ENCODE measurements around the gene EGF.

Gene EGF

GRCh38 chr4:109912706-109913595 lies at the start of gene EGF:
Gene EGF, plus strand, starts transcription at chr4:109912883. Its CDS starts 453 bp downstream, at chr4:109913336.
- no peaks in the 10 kb centered on the region for H3K36me3 ChIP-seq (replicated peaks)
- no peak within 1 kb of the TSS for H3K4me3 ChIP-seq (ENCODE audit: low read depth, low read length)
- H3K27me3 ChIP-seq (replicated peaks) = no peaks in the 10 kb centered on the region
- in situ Hi-C loops (cut with HindIII; ENCODE audit: low pct_ligation_motif_present, low sequenced_read_pairs) = no loop called here
- peak; percentile 33 for DNase-seq
- no peak within 1 kb of the TSS for H3K27ac ChIP-seq
- TF ChIP-seq CTCF (IDR thresholded peaks at IDR 0.05; ENCODE audit: low read depth, low read length, missing control alignments) = no peak

- Histone ChIP-seq H3K36me3 (replicated peaks) (no peaks in the 10 kb centered on the region), H3K27ac (no peak overlapping the region), H3K4me3 (ENCODE audit: low read depth, low read length) (no peak overlapping the region), H3K27me3 (replicated peaks) (no peaks in the 10 kb centered on the region)
- TF ChIP-seq CTCF (IDR thresholded peaks at IDR 0.05; ENCODE audit: low read depth, low read length, missing control alignments) = peak; percentile 21
- in situ Hi-C loops (cut with HindIII; ENCODE audit: low pct_ligation_motif_present, low sequenced_read_pairs) = no loop called here
- DNase-seq = no peak
Observed at GRCh38 chr4:109864134-109864533, 48.5 kb upstream of the EGF start.

DNA sequence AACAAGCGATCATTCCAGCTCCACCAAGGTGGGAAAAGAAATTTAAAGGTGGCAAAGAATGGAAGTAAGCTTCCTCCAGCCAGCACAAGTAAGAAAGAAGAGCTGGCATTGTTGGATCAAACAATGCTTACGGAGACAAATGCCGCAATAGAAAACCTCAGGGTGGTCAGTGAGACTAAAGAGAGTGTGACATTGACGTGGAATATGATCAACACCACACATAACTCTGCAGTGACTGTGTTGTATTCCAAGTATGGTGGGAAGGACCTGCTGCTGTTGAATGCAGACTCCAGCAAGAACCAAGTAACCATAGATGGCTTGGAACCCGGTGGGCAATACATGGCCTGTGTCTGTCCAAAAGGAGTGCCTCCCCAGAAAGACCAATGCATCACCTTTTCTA lies 42.6 kb upstream of the EGF start:
- no peak overlapping the region for H3K27ac ChIP-seq
- in situ Hi-C loops (cut with HindIII; ENCODE audit: low pct_ligation_motif_present, low sequenced_read_pairs) = no loop called here
- no peak overlapping the region for H3K4me3 ChIP-seq (ENCODE audit: low read depth, low read length)
- H3K36me3 ChIP-seq (replicated peaks) = no peaks in the 10 kb centered on the region
- no peak for TF ChIP-seq CTCF (IDR thresholded peaks at IDR 0.05; ENCODE audit: low read depth, low read length, missing control alignments)
- H3K27me3 ChIP-seq (replicated peaks) = no peaks in the 10 kb centered on the region
- DNase-seq = no peak

GRCh38 chr4:109872065-109872464 lies 40.6 kb upstream of the EGF start:
- in situ Hi-C loops (cut with HindIII; ENCODE audit: low pct_ligation_motif_present, low sequenced_read_pairs) = no loop called here
- no peaks in the 10 kb centered on the region for H3K36me3 ChIP-seq (replicated peaks)
- TF ChIP-seq CTCF (IDR thresholded peaks at IDR 0.05; ENCODE audit: low read depth, low read length, missing control alignments) = no peak

GRCh38 chr4:109872950-109873656 lies 39.6 kb upstream of the EGF start:
- TF ChIP-seq CTCF (IDR thresholded peaks at IDR 0.05; ENCODE audit: low read depth, low read length, missing control alignments) = no peak
- Histone ChIP-seq H3K27me3 (replicated peaks) (no peaks in the 10 kb centered on the region), H3K27ac (no peak overlapping the region), H3K36me3 (replicated peaks) (no peaks in the 10 kb centered on the region), H3K4me3 (ENCODE audit: low read depth, low read length) (no peak overlapping the region)
- no peak for DNase-seq
- in situ Hi-C loops (cut with HindIII; ENCODE audit: low pct_ligation_motif_present, low sequenced_read_pairs) = no loop called here

More at GRCh38 chr4:109872065-109872464, 40.6 kb upstream of the EGF start:
- DNase-seq = no peak
- Histone ChIP-seq H3K4me3 (ENCODE audit: low read depth, low read length) (no peak overlapping the region), H3K27ac (no peak overlapping the region), H3K27me3 (replicated peaks) (no peaks in the 10 kb centered on the region)

All from brain microvascular endothelial cell (primary cell).